IPS-NIHi11 (cell line): ENCODE data around the gene HDAC4.

Experiments
- DNase-seq: peaks from one replicate; pipeline ENCODE4 v3.0.0; 2012; ENCODE audit warnings: mixed read lengths, low spot score

The HDAC4 gene

DNA sequence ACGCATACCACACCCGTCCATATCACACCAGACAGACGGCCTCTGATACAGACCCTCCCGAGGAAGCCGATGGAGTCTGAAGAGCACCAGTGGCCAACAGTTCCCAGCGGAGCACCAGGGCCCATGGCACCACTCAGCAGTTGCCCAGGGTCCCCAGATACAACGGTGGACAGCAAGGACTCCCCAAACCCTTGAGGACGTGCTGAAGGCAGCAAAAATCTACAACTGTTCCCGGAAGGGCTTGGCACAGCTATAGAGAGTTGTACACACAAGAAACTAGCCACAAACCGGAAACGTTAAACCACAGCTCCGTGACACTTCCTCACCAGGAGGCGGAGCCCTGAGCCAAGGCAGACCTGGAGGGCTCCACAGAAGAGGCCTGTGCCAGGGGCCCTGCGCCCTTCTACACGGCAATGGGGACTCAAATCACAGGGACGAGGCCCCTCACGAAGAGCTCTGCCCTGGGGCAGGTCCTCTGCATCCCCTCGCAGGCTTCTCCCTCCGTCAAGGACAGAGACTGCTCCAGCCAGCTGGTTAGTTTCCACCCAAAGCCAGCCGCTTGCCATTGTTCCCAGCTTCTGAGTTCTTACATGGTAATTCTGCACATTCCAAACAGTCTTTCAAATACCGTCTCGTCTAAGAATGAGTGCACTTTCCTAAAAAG, 133.4 kb downstream of the HDAC4 start:
- DNase-seq = no peak

DNA sequence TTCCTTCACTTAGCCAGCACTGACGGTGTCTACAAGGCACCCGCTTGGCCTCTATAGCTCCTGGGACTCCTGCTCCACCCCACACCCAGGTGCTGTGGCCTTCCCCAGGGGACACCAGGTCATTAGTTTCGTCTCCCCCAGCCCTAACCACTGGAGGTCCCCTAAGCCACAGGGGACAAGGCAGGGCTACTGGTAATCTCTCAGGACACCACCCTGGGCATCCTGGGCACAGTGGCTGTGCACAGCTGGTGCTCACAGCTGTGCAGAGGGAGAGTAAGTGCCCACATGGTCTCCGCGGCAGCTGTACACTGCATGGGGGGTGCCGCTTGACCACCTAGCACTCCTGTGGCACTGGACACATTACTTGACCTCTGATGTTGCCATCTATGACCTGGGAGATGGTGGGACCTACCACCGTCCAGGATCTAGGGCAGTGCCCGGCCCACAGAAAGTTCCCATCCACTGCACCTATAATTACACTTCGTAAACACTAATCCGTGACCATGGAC, 134.0 kb downstream of the HDAC4 start:
- no peak for DNase-seq

DNA sequence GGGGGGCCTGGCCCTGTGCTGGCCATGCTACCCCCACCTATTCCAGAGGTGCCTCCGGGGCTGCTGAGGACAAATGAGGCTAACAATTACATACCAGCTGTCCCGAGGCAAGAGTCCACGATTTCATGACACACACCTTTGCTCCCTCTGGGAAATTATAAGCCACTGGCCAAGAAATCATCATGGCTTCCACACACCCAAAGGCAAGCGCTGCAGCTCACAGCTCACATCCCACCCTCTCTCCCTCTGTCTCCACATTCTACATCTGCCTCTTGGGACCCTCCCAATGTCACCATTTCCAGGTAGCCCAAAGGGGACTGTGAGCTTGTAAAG, 134.4 kb downstream of the HDAC4 start:
- no peak for DNase-seq

DNA sequence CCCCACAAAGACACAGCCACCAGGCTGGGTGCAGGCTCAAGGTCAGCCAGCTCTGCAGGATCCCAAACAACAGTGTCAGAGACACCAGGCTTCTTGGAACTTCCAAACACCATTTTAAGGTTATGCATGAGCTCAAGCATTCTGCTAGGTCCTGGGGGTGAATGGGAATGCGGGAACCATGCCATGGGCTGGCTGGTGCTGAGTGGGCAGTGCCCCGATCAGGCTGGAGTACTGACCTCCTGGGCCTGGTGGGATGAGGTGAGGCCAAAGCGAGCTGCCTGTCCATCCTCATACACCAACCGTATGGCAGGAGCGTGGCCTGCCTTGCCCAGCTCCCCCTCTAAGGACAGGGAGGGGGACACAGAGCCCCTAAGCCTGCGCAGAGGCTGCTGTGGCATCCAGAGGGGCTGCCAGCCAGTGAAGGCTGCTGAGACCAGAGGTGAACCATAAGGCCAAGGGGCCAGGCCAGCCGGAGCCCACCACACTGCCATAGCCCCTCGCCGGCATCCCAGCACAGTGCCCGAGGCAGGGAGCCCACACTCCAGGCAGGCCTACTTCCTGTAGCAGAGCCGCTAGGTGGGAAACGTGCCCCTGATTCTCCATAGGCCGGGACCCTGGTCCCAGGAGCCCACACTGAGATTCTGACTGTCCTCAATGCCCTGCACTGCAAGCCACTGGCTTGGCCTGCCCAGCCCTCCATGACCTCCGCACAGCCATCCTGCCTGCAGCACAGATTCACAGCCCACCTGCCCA, 135.0 kb downstream of the HDAC4 start:
- no peak for DNase-seq

DNA sequence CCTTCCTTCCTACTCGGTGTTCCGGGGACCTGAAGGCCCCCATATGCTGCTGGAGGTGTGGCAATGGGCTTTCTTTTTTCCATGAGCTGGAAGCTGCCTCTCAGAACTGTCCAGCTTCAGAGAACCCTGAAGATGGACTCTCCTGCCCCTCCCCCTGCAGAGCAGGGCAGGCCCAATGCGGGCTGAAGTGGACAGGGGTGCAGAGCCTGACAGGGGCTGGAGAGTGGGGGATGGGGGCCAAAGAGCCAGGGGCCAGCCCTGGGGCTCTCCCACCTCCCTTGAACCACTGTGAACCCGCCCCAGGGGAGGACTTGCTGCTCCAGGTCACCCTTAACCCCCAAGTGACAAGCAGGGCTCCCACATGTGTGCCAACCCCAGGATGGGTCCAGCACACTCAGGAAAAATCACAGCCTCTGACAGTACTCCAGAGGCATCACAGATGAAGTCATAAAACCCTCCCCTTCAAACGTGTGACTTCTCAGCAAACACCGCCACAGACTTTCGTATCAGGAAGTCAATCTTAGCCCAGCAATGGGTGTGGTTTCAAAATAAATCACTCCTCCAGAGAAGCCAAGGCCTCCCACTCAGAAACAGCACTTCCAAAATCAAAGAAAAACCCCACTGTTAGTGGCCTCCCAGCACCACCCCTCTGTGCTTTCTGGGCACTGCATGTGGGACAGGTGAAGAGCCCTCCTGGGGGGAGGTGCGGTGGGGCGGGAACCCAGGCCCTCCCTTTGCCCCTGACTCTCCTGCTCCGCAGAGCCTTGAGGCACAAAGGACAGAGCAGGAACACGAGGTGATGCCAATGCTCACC, 135.8 kb downstream of the HDAC4 start:
- no peak for DNase-seq

DNA sequence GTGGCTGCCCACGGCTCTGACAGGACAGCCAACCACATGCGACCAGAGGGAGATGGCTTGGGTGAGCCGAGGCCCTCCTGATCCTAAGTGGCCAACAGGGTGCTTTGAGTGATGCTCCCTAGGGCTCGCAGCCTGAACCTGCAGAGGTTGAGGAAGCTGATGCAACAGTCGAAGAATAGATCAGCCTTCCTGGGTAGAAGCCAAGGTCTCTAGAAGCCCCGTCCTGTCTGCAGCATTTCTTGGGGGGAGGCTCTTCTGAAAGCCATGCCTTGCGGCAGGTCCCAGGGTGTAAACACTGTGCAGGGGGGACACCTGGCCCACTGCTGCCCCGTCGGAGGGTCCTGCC, 136.4 kb downstream of the HDAC4 start:
- DNase-seq = no peak

DNA sequence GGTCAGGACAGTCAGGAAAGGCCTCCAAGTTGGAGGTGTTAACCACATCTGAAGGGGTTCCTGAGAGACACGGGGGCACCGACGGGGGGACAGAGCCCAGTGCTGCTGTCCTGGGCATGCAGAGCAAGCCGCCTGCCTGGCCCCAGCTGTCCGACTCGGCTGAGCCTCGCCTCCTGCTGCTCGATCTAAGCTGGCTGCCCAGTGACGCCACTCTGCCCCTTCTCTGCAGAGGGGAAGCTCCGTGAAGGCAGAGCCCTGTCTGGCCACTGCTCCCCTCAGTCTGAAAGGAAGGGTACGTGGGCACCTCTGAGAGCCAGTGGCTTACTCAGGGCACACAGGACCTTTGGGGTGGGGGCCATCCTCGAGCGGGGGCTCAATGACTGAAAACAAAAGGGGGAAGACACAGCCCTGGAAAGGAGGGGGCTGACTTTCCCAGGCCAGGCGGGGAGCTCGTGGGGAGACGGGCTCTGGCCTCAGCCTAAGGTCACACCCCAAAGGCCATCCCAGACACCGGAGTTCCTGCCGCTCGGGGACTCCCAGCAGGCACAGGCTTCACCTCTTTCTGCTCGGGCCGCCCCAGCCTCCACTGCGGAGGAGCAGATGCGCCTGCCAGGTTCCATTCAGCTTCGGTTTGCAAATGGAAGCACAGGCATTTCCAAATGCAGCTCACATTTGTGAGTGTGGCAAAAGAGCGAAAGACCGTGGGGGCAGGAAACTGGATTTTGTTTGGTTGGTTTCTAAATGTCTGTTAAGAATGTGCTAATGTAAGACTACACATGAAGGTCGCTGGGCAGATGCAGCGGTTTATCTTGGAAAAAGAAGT, 136.9 kb downstream of the HDAC4 start:
- no peak for DNase-seq

DNA sequence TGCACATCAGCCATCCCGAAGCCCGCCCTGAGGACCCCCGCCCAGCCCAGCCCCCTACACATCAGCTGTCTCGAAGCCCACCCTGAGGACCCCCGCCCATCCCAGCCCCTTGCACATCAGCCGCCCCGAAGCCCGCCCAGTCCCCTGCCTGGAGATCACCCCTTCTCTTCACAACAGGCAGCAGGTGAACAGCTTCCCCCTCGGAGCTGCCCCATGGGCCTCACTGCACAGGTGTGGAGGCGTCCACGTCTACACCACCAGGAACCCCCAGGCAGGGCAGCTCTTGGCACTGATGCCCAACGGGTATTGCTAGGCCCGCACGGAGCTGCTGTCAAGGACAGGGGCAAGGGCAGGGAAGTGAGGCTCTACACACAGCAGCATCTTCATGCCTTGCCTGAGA, 137.6 kb downstream of the HDAC4 start:
- DNase-seq = no peak

DNA sequence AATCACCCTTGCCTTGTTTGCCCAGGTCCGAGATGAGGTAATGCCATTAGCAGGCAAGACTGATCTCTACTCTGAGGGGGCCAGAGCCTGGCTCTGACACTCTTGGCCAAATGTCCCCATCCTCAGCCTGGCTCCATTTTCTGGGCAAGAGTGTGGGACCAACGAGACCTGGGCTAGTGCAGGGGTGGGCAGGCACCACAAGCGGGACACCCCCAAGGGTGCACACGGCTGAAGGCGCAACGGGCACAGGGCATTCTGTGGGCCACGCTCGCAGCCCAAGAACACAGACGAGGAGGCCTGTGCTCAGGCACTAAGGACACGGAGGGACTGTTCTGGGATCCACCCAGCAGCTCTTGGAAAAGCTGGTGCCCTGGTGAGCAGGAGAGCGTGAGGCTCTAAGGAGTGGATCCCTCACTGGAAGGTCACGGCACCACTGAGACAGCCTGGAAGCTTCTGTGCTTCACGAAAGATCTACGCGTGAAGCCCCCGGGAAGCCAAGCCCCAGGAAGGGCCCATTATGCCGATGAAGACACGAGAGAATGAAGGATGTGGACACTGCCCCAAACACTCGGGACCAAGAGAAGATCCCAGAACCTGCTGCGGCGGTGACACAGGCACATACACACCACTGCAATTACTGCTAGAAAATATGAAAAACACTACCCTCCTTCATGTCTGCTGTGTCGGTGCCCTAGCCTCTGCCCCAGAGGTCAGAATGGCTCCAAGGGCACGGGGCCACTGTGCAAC, 138.2 kb downstream of the HDAC4 start:
- DNase-seq = no peak

DNA sequence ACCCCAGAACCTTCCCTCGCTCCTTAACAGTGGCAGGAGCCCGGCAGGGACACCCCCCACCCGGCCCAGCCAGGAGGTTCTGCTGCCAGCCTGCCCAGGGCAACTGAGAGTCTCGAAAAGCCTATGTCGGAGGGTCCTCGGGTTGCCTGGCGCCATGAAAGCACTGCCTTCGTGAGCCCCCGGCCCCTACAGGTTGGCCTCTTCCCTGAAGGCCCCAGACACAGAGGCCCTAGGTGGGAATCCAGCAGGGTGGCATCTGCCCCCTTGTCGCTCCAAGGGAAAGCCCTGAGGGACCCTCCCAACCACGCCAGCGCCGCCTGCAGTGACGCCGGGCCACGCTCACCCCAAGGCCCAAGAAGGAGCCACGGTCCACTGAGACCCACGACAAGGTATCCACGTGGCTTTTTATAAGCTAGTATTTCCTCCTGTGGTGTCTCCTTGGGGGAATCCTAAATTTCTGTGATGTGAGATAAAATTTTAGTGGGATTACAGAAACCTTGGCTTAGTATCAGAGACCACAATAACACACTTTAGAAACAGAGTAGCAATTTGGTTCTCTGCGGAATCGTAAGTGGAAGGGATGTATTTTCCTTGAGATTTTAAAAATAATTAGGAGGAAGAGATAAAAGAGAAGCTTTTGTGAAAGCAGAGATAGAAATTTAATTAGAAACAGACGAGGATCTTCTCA, 138.9 kb downstream of the HDAC4 start:
- no peak for DNase-seq

DNA sequence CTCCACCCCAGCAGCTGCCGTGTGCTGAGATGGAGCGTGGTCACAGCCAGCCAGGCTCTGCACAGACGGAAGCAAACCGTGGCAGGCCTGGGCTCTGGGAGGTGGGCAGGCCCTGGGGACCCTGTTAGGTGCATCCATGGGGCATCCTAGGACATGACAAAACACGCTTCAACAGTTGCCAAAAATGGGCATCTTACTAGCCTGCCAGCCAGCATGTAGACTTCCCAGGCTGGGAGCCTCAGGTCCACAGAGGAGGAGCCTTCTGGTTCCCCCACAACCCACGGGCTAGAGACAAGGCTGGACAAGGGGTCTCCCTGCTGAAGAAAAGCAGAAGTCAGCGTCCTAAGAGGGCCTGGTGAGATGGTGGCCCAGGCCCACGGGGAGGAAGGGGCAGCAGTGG, 139.5 kb downstream of the HDAC4 start:
- no peak for DNase-seq

DNA sequence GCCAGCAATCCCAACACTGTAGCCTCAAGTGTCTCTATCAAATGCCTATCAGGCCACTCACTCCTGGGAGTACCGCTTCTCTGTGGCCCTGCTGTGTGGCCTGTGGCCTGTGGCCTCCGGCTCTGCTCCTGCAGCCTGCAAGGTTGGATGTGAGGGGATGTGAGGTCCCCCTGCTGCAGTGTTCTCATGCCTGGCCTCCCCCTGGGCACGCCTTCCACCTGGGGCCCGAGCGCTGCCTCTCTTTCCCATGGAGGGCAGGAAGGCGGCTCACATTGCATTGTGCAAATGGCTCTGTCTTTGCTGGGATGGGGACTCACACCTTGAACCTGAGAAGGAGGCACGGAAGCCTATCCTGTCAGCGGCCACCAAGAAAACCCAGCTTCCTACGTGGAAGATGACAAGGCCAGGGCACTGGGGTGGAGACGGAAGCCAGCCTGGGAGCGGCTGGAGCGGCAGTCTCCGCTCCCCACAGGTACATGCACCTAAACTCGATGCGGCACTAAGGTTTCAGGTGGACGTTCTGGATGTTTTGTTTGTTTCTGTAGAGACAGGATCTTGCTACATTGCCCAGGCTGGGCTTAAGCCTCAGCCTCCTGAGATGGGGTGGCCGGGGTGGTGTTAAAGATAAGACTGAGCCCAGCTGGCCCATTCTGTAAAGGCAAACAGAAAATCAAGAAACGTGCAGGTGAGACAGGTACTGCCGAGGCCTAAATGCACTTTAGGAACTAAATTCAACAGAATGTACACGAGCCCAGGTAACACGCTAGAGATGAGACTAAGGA, 140.1 kb downstream of the HDAC4 start:
- DNase-seq = no peak

DNA sequence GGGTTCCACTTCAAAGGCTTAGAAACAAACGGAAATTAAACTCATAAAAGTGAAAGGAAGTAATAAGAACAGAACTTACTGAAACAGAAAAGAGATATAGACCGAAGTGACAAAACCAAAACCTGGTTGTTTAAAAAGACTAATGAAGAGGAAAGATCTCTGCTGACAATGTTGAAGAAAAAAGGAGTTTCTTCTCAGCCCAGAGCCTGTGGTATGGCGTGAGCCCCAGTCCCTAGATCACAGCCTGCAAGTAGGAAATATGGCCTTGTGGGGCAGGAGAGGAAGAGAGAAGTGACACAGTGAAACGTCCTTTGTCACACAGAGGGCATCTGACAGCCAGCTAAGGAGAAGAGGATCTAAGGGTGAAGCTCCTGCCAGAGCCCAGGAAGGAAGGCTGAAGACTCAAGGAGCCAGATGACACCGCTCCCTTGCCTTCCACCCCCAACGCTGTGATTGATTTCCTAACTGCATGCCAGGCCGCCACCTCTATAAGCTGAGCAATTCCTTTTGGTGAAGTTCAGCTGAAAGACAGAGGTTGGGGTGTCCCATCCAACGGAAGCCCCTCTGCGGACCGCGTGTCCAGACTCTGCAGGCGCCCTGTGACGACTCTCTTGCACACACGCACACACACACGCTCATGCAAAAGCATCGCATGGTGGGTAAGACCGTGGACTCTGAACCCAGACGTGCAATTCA, 141.1 kb downstream of the HDAC4 start:
- no peak for DNase-seq

DNA sequence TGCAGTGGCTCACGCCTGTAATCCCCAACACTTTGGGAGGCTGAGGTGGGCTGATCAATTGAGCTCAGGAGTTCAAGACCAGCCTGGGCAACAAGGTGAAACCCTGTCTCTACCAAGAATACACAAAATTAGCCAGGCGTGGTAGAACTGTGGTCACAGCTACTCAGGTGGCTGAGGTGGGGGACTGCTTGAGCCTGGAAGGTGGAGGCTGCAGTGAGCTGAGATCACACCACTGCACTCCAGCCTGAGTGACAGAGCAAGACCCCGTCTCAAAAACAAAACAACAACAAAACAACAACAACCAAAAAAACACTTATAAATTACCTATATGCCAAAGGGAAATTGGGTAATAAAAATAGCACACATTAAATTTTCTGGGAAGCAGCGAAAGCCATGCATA, 141.6 kb downstream of the HDAC4 start:
- no peak for DNase-seq

DNA sequence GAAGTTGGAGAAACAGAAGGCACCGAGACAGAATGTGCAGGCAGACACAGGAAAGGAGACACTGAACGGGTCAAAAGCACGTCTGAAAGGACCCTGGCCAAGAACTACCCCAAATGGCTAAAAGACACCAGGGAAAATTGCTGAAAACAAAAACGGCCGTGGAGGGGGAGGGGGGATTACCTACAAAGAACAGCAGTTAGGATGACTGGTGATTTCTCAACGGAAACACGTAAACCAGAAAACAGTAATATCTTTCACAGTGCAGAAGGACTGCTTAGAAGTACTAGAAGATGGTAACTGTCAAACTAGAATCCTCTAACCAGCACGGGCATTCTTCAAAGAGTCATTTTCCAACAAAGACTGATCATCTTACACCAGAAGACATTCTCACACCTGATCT, 142.6 kb downstream of the HDAC4 start:
- DNase-seq = no peak

DNA sequence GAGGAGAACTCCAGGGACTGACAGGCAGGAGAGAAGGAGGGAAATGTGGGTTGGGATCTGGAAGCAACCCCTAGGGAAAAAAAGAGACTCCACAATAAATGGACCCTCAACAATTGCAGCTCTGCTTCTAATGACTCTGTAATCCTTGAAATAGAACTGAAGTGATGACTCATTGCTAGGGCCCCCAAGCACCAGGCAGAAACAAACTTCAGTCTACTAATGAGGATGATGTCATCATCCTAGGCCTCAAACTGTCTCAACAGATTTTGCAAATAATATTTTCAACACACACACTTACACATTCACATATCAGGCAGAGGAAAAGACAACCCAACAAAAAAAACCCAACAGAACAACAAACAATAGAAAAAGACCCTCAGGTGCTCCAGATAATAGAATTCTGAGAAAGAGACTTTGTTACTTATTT, 143.3 kb downstream of the HDAC4 start:
- no peak for DNase-seq

DNA sequence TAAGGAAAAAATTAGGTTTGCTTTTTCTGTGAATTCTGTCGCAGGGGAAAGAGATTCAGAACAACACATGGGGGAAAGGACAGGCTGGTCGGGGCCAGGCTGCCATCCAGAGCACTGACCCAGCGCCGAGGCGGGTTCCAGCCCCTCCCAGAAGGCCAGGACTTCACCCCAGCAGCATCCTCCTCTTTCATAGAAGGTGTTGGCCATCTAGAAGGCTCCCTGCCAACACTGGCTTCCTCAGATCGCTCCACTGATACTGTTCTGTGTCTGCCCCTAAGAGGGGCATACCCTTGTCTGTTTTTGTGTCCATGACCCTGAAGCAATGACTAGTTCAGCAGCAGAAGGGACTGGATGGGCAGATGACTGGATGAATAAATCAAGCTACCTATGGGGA, 144.5 kb downstream of the HDAC4 start:
- no peak for DNase-seq

DNA sequence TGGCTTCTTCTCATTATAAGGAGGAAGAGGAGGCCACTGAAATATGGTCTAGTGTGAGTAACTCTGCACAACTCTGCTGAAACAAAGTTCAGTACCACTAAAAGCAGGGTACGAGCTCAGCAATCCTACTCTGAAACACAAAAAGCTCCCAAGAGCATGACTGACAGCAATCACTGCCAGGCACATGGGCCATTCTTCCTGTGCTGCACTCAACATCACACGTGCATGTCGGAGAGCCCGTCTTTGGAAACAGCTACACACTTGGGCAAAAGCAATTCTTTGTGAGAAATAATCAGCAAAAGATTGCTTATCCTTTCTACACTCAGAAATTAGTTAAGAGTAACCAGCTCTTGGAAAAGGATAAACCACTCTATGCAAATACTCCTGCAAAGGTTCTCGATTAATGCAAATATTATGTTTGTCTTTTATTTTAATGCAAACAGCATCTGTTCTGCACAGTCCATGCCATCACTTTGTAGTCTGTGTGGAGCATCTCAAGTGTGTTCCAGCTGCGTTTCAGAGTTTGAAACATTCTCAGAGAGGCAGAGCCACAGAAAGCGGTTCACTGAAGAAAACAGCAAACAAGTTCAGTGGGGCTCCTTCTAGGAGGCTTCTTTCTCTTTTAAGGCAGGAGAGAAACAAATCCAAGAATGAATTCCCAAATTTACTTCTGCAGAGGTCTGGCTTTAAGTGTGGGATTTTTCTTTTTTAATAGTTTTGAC, 145.0 kb downstream of the HDAC4 start:
- DNase-seq = no peak

DNA sequence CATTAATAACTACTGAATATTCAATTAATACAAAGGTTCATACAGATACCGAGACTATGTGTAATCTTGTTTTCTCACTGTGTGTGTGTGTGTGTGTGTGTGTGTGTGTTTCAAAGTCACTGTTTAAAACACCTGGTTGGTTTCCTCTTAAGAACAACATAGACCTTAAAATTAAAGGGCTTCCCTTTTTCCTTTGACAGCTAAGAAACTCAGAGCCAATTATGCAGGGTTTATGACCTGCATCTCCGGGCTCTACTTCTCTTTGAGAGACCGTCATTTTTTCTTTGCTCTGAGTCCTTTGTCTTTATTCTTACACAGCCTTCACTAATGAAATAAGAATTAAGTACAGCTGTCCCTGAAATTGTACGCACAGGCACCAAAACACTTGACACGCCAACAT, 145.6 kb downstream of the HDAC4 start:
- no peak for DNase-seq
